ENCODE results near the gene TFPT. TPM values are rescaled to one million over a fixed set of nuclear protein-coding genes. Genes with fewer than 3 reads are reported as not detected.
"Not testable (repeated sequence)": the region's sequence is repeated elsewhere in the genome, so short reads cannot be mapped to it uniquely, and the experiment has no call there.

The TFPT gene
- total RNA-seq, 1 experiment from 2014 or later, result 55.4 TPM

- H3K4me3 ChIP-seq (ENCODE audit: low read length), result peak within 1 kb of the TSS; percentile 83
- no peaks in the 10 kb centered on the region for H3F3A ChIP-seq (ENCODE audit: low read length, unreplicated experiment)
- DNase-seq, result peak; percentile 100
- no TSS peak for BruUV-seq (replicated peaks)
- H3K27ac ChIP-seq (ENCODE audit: low read length), result no peak within 1 kb of the TSS
- no peaks in the 10 kb centered on the region for H3K9me3 ChIP-seq (ENCODE audit: low read length)
- H4K20me1 ChIP-seq (ENCODE audit: low read length), result no peaks in the 10 kb centered on the region
- no peaks in the 10 kb centered on the region for H3K9me2 ChIP-seq (replicated peaks; ENCODE audit: low read length)
- H2AFZ ChIP-seq (ENCODE audit: low read length), result peak within 1 kb of the TSS; percentile 97
- TF ChIP-seq EZH2 (IDR thresholded peaks at IDR 0.05; ENCODE audit: low read length, unreplicated experiment) (no peak), CTCF (conservative IDR thresholded peaks at IDR 0.05; ENCODE audit: low read depth, low read length) (no peak), EZH2phosphoT487 (IDR thresholded peaks at IDR 0.05; ENCODE audit: borderline replicate concordance, low read length) (no peak)
- peak; percentile 98 for ATAC-seq
- POLR2A ChIA-PET (ENCODE audit: unreplicated experiment), result interaction anchor here (0.6 kb wide), 1 partner anchor 78 kb away, joined by 4 read pairs; no protein-coding TSS in a partner anchor
- H3K4me2 ChIP-seq (ENCODE audit: low read length), result peak within 1 kb of the TSS; percentile 84
- intact Hi-C loops (cut with micrococcal nuclease), result loop anchor here (1.0 kb wide), 1 partner anchor 13 kb away; the partner anchor contains the start of genes PRPF31 and TFPT
- H3K4me1 ChIP-seq (ENCODE audit: insufficient read depth, low read length), result peaks cover 4% of the 10 kb centered on the region; the same call in 1 of the 2 replicates
- peaks cover 33% of the 10 kb centered on the region for H3K79me2 ChIP-seq (ENCODE audit: low read length)
- H3K36me3 ChIP-seq (ENCODE audit: low read depth, low read length), result peaks cover 15% of the 10 kb centered on the region; the same call in 1 of the 2 replicates
- H3K9ac ChIP-seq (ENCODE audit: low read length), result peak within 1 kb of the TSS; percentile 72
- no peaks in the 10 kb centered on the region for H3K27me3 ChIP-seq (ENCODE audit: low read length)
- CTCF ChIA-PET, result no interaction called here
Measured at GRCh38 chr19:54102421-54103169, 12.9 kb downstream of the TFPT start, which contains the start of gene NDUFA3. TSS of gene NDUFA3 (plus strand) at chr19:54102855. CDS start at chr19:54102879, 24 bp downstream.

GRCh38 chr19:54100561-54100960 is 14.9 kb downstream of the TFPT start, which contains the start of gene OSCAR:
TSS of gene OSCAR (minus strand) at chr19:54100803. CDS start at chr19:54100792, 11 bp downstream.
- BruUV-seq (replicated peaks), result no TSS peak
- H3K9ac ChIP-seq (ENCODE audit: low read length), result no peak within 1 kb of the TSS
- H3K79me2 ChIP-seq (ENCODE audit: low read length), result peaks cover 28% of the 10 kb centered on the region
- no peaks in the 10 kb centered on the region for H3K9me3 ChIP-seq (ENCODE audit: low read length)
- no peak for ATAC-seq
- H2AFZ ChIP-seq (ENCODE audit: low read length), result no peak within 1 kb of the TSS
- ChIA-PET POLR2A (ENCODE audit: unreplicated experiment) (no interaction called here), CTCF (no interaction called here)
- no peak within 1 kb of the TSS for H3K27ac ChIP-seq (ENCODE audit: low read length)
- peaks cover 10% of the 10 kb centered on the region for H3K4me1 ChIP-seq (ENCODE audit: insufficient read depth, low read length)
- H3F3A ChIP-seq (ENCODE audit: low read length, unreplicated experiment), result no peaks in the 10 kb centered on the region
- DNase-seq, result no peak
- H3K4me3 ChIP-seq (ENCODE audit: low read length), result no peak within 1 kb of the TSS
- intact Hi-C loops (cut with micrococcal nuclease), result no loop called here
- H3K4me2 ChIP-seq (ENCODE audit: low read length), result no peak within 1 kb of the TSS
- H3K9me2 ChIP-seq (replicated peaks; ENCODE audit: low read length), result no peaks in the 10 kb centered on the region
- TF ChIP-seq EZH2 (IDR thresholded peaks at IDR 0.05; ENCODE audit: low read length, unreplicated experiment) (no peak), EZH2phosphoT487 (IDR thresholded peaks at IDR 0.05; ENCODE audit: borderline replicate concordance, low read length) (no peak), CTCF (conservative IDR thresholded peaks at IDR 0.05; ENCODE audit: low read depth, low read length) (no peak)
- no peaks in the 10 kb centered on the region for H4K20me1 ChIP-seq (ENCODE audit: low read length)
- H3K27me3 ChIP-seq (ENCODE audit: low read length), result no peaks in the 10 kb centered on the region
- peaks cover under 1% of the 10 kb centered on the region; the same call in 1 of the 2 replicates for H3K36me3 ChIP-seq (ENCODE audit: low read depth, low read length)

GRCh38 chr19:54099903-54100255 is 15.6 kb downstream of the TFPT start:
- H3K9me3 ChIP-seq (ENCODE audit: low read length); H3F3A ChIP-seq (ENCODE audit: low read length, unreplicated experiment); DNase-seq; H2AFZ ChIP-seq (ENCODE audit: low read length); H3K4me2 ChIP-seq (ENCODE audit: low read length); H4K20me1 ChIP-seq (ENCODE audit: low read length); H3K27me3 ChIP-seq (ENCODE audit: low read length); ATAC-seq; CTCF ChIA-PET; H3K9ac ChIP-seq (ENCODE audit: low read length); POLR2A ChIA-PET (ENCODE audit: unreplicated experiment); H3K4me3 ChIP-seq (ENCODE audit: low read length); H3K36me3 ChIP-seq (ENCODE audit: low read depth, low read length); BruUV-seq (replicated peaks); H3K27ac ChIP-seq (ENCODE audit: low read length); H3K9me2 ChIP-seq (replicated peaks; ENCODE audit: low read length): not testable (repeated sequence)
- intact Hi-C loops (cut with micrococcal nuclease), result loop anchor here (10.0 kb wide), 2 partner anchors 255 to 295 kb away; no protein-coding TSS in a partner anchor
- peaks cover 12% of the 10 kb centered on the region for H3K4me1 ChIP-seq (ENCODE audit: insufficient read depth, low read length)
- peaks cover 22% of the 10 kb centered on the region for H3K79me2 ChIP-seq (ENCODE audit: low read length)
